Smooth muscle cell (in vitro differentiated cells): ENCODE data around the gene SLC25A18. TPM values are rescaled to one million over a fixed set of nuclear protein-coding genes. Genes with fewer than 3 reads are reported as not detected.
A peak's percentile ranks its signal among the peaks of the same experiment; 100 is the strongest.
"Not testable (repeated sequence)": the region's sequence is repeated elsewhere in the genome, so short reads cannot be mapped to it uniquely, and the experiment has no call there.

Experiments
- DNase-seq: peaks from one replicate; lab custom pipeline; 2025; ENCODE audit not compliant: unreplicated experiment; lab: John Stamatoyannopoulos, UW
- H2AFZ ChIP-seq: fragments of 200-600 bp; sonication (generic); 2 replicates; pipeline ENCODE4 v1.6.0; 2016; ENCODE audit warnings: antibody characterized with exemption, low read depth, mild to moderate bottlenecking
- H3F3A ChIP-seq: fragments of 200-600 bp; sonication (generic); 2 replicates; pipeline ENCODE4 v1.6.0; 2017; ENCODE audit warnings: antibody characterized with exemption, low read depth
- H3K27ac ChIP-seq: fragments of 200-600 bp; sonication (generic); 2 replicates; pipeline ENCODE4 v1.5.1; 2016; ENCODE audit warnings: low read depth, mild to moderate bottlenecking
- H3K27me3 ChIP-seq: fragments of 200-600 bp; sonication (generic); 2 replicates; pipeline ENCODE4 v1.6.1; 2016; ENCODE audit warnings: low read depth, mild to moderate bottlenecking
- H3K36me3 ChIP-seq: fragments of 200-600 bp; sonication (generic); 2 replicates; pipeline ENCODE4 v1.5.1; 2016; ENCODE audit warnings: low read depth
- H3K4me1 ChIP-seq: fragments of 200-600 bp; sonication (generic); 2 replicates; pipeline ENCODE4 v1.5.1; 2016; ENCODE audit warnings: low read depth
- H3K4me2 ChIP-seq: fragments of 200-600 bp; sonication (generic); 2 replicates; pipeline ENCODE4 v1.6.0; 2016; ENCODE audit warnings: mild to moderate bottlenecking
- H3K4me3 ChIP-seq: fragments of 200-600 bp; sonication (generic); 2 replicates; pipeline ENCODE4 v1.5.1; 2016; ENCODE audit warnings: mild to moderate bottlenecking
- H3K79me2 ChIP-seq: fragments of 200-600 bp; sonication (generic); 2 replicates; pipeline ENCODE4 v1.6.0; 2016; ENCODE audit warnings: low read depth, mild to moderate bottlenecking
- H3K9ac ChIP-seq: fragments of 200-600 bp; sonication (generic); 2 replicates; pipeline ENCODE4 v1.6.0; 2016; ENCODE audit warnings: low read depth
- H3K9me3 ChIP-seq: fragments of 200-600 bp; sonication (generic); replicated peaks from 2 replicates; pipeline ENCODE4 v1.5.1; 2016; ENCODE audit warnings: low read depth
- H4K20me1 ChIP-seq: fragments of 200-600 bp; sonication (generic); 2 replicates; pipeline ENCODE4 v1.6.0; 2016; ENCODE audit warnings: low read depth
- CTCF ChIP-seq: fragments of 200-600 bp; sonication (generic); IDR thresholded peaks from 2 replicates; pipeline ENCODE4 v1.5.1; 2017; ENCODE audit warnings: borderline replicate concordance, mild to moderate bottlenecking, antibody characterized with exemption; ENCODE audit not compliant: insufficient read depth, poor library complexity, severe bottlenecking
- WGBS: methylation state at CpG from one replicate; pipeline ENCODE4 v1.1.7; 2016; ENCODE audit warnings: low lambda C conversion rate; 5-methylcytosine and 5-hydroxymethylcytosine counted together
- polyA plus RNA-seq: library from polyadenylated mRNA; unstranded; fragments of >200 nt; fragmentation: Nextera tagmentation; extraction: Ambion mirVana; gene quantifications from 2 replicates; pipeline ENCODE4 v1.2.1, GENCODE V29; 2016
- total RNA-seq: library from RNA; depleted of rRNA; stranded (reverse); fragments of >200 nt; gene quantifications from 2 replicates; pipeline ENCODE4 v1.2.3, GENCODE V29; 2014

Gene SLC25A18
- total RNA-seq: 0.22 and 0.31 TPM in 2 replicates
- polyA plus RNA-seq: 0.06 and 0.53 TPM in 2 replicates

GRCh38 chr22:17562906-17563870 lies at the start of gene SLC25A18:
Gene SLC25A18, plus strand, starts transcription at chr22:17563498. Its CDS starts 16,447 bp downstream, at chr22:17579945.
- Histone ChIP-seq H3K79me2 (no peaks in the 10 kb centered on the region), H3K4me1 (no peaks in the 10 kb centered on the region), H4K20me1 (no peaks in the 10 kb centered on the region), H3K4me3 (no peak within 1 kb of the TSS), H3K9ac (no peak within 1 kb of the TSS), H3K4me2 (no peak within 1 kb of the TSS), H3F3A (no peaks in the 10 kb centered on the region), H3K27me3 (no peaks in the 10 kb centered on the region), H2AFZ (no peak within 1 kb of the TSS), H3K27ac (no peak within 1 kb of the TSS), H3K9me3 (no peaks in the 10 kb centered on the region), H3K36me3 (no peaks in the 10 kb centered on the region)
- DNase-seq: no peak
- 81% methylated on average over 17 of the region's 17 CpGs for WGBS
- TF ChIP-seq CTCF: peak; percentile 2

- H3K36me3 ChIP-seq: no peaks in the 10 kb centered on the region
- H3F3A ChIP-seq: no peaks in the 10 kb centered on the region
- H3K9ac ChIP-seq: no peak overlapping the region
- no peak overlapping the region for H2AFZ ChIP-seq
- no peak overlapping the region for H3K4me2 ChIP-seq
- no peaks in the 10 kb centered on the region for H3K79me2 ChIP-seq
- no peaks in the 10 kb centered on the region for H4K20me1 ChIP-seq
- H3K9me3 ChIP-seq: no peaks in the 10 kb centered on the region
- no peak overlapping the region for H3K27ac ChIP-seq
- 95% methylated on average over 2 of the region's 2 CpGs for WGBS
- H3K4me1 ChIP-seq: no peaks in the 10 kb centered on the region
- DNase-seq: no peak
- no peak overlapping the region for H3K4me3 ChIP-seq
- no peak for TF ChIP-seq CTCF
- H3K27me3 ChIP-seq: no peaks in the 10 kb centered on the region
Observed at GRCh38 chr22:17513612-17514011, 49.7 kb upstream of the SLC25A18 start.

GRCh38 chr22:17514084-17514483 lies 49.2 kb upstream of the SLC25A18 start:
- 93% methylated on average over 7 of the region's 7 CpGs for WGBS
- TF ChIP-seq CTCF: no peak
- no peaks in the 10 kb centered on the region for H3F3A ChIP-seq
- H3K4me2 ChIP-seq: no peak overlapping the region
- no peak overlapping the region for H3K4me3 ChIP-seq
- H3K9me3 ChIP-seq: no peaks in the 10 kb centered on the region
- DNase-seq: no peak
- no peaks in the 10 kb centered on the region for H3K4me1 ChIP-seq
- no peak overlapping the region for H3K27ac ChIP-seq
- no peak overlapping the region for H2AFZ ChIP-seq
- H3K36me3 ChIP-seq: no peaks in the 10 kb centered on the region
- no peaks in the 10 kb centered on the region for H3K79me2 ChIP-seq
- no peaks in the 10 kb centered on the region for H4K20me1 ChIP-seq
- no peaks in the 10 kb centered on the region for H3K27me3 ChIP-seq
- no peak overlapping the region for H3K9ac ChIP-seq

- Histone ChIP-seq H3K4me1 (no peaks in the 10 kb centered on the region), H3F3A (no peaks in the 10 kb centered on the region), H3K27me3 (no peaks in the 10 kb centered on the region), H3K79me2 (no peaks in the 10 kb centered on the region), H3K4me2 (no peak overlapping the region), H4K20me1 (no peaks in the 10 kb centered on the region), H3K36me3 (no peaks in the 10 kb centered on the region), H3K4me3 (no peak overlapping the region), H2AFZ (no peak overlapping the region), H3K9me3 (no peaks in the 10 kb centered on the region), H3K9ac (no peak overlapping the region), H3K27ac (no peak overlapping the region)
- TF ChIP-seq CTCF: no peak
- no peak for DNase-seq
- 93% methylated on average over 3 of the region's 3 CpGs for WGBS
Observed at GRCh38 chr22:17518406-17518805, 44.9 kb upstream of the SLC25A18 start.

- not testable (repeated sequence) for H3K4me2 ChIP-seq, H3K9me3 ChIP-seq, H3K4me3 ChIP-seq, H3K27ac ChIP-seq, H4K20me1 ChIP-seq, H3K79me2 ChIP-seq, H3K36me3 ChIP-seq, H3K4me1 ChIP-seq, H3F3A ChIP-seq, H3K9ac ChIP-seq, H2AFZ ChIP-seq, DNase-seq, H3K27me3 ChIP-seq
- 94% methylated on average over 1 of the region's 1 CpG for WGBS
Observed at GRCh38 chr22:17521971-17522370, 41.3 kb upstream of the SLC25A18 start.
